ENCODE results near the gene ZNF133.

DNA sequence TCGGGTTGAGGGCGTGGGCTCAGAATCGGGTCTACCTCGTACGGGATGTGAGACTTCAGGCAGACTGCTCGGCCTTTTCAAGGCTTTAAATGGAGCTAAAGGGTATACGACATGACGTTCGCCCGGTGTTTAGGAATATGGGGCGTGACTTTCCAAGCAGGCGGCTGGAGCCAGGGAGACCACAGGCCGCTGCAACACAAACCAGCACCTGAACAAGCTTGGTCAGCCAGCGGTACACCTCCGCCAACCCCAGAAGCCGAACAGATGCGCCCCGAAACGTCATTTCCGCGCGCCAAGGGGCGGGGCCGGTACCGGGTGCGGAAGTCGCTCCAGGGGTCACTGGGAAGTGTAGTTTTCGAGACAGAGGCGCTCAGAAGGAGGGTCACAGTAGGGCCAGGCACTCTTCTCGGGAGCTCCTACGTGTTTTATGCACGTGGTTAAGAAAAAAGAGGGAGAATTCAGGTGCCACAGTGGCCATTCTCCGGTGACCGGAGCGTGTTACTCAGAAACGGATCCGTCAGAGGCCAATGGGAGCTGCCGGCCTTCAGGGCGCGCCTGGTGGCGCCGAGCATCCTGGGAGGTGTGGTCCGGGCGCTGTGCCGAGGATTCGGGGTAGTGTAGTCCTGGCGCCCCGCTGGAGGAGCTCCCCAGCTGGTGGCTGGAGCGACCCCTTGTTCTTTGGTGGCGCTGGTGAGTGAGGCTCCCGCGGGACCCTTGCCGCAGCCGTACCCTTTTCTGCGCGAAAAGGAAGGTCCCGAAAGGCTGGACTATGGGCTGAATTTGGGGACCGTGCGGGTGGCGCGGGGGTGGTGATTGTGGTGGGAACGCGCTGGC, at the start of gene ZNF133:
- TF ChIP-seq, protein P1, sequence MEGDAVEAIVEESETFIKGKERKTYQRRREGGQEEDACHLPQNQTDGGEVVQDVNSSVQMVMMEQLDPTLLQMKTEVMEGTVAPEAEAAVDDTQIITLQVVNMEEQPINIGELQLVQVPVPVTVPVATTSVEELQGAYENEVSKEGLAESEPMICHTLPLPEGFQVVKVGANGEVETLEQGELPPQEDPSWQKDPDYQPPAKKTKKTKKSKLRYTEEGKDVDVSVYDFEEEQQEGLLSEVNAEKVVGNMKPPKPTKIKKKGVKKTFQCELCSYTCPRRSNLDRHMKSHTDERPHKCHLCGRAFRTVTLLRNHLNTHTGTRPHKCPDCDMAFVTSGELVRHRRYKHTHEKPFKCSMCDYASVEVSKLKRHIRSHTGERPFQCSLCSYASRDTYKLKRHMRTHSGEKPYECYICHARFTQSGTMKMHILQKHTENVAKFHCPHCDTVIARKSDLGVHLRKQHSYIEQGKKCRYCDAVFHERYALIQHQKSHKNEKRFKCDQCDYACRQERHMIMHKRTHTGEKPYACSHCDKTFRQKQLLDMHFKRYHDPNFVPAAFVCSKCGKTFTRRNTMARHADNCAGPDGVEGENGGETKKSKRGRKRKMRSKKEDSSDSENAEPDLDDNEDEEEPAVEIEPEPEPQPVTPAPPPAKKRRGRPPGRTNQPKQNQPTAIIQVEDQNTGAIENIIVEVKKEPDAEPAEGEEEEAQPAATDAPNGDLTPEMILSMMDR (conservative IDR thresholded peaks at IDR 0.05 in 1 of 2, IDR thresholded peaks at IDR 0.05 in 1 of 2; ENCODE audit: extremely low read depth in 1 of 2, insufficient read depth in 1 of 2, low read depth in 1 of 2, low read length in 2 of 2) = no peak
- TF ChIP-seq EZH2 (IDR thresholded peaks at IDR 0.05; ENCODE audit: borderline replicate concordance, low read length) = no peak
